ENCODE data around the gene CGREF1.
"Not testable (repeated sequence)": the region's sequence is repeated elsewhere in the genome, so short reads cannot be mapped to it uniquely, and the experiment has no call there.

The CGREF1 gene

GRCh38 chr2:27086724-27087593 is 32.0 kb downstream of the CGREF1 start, which contains the start of gene KHK:
Gene KHK, plus strand, starts transcription at chr2:27086772. Its CDS starts 488 bp downstream, at chr2:27087260.
- DNase-seq = peak; percentile 63

- DNase-seq = peak; percentile 97
Observed at GRCh38 chr2:27086090-27086723, 32.7 kb downstream of the CGREF1 start.

GRCh38 chr2:27085673-27086089 is 33.2 kb downstream of the CGREF1 start:
- DNase-seq = peak; percentile 78

- DNase-seq = no peak
Observed at GRCh38 chr2:27085062-27085672, 33.8 kb downstream of the CGREF1 start.

- no peak for DNase-seq
Observed at GRCh38 chr2:27084297-27085061, 34.4 kb downstream of the CGREF1 start.

GRCh38 chr2:27083410-27084296 is 35.3 kb downstream of the CGREF1 start:
- DNase-seq = peak; percentile 20

GRCh38 chr2:27082773-27083409 is 36.0 kb downstream of the CGREF1 start:
- peak; percentile 55 for DNase-seq

GRCh38 chr2:27081984-27082772 is 36.8 kb downstream of the CGREF1 start:
- DNase-seq = peak; percentile 20

GRCh38 chr2:27080603-27080936 is 38.4 kb downstream of the CGREF1 start:
- DNase-seq = no peak

GRCh38 chr2:27080140-27080469 is 38.8 kb downstream of the CGREF1 start:
- DNase-seq = no peak

GRCh38 chr2:27079233-27080139 is 39.4 kb downstream of the CGREF1 start:
- no peak for DNase-seq

GRCh38 chr2:27078267-27079194 is 40.4 kb downstream of the CGREF1 start, which contains the start of gene EMILIN1:
Gene EMILIN1, plus strand, starts transcription at chr2:27078615. Its CDS starts 451 bp downstream, at chr2:27079066.
- DNase-seq = peak; percentile 96

GRCh38 chr2:27077231-27077630 is 41.7 kb downstream of the CGREF1 start:
- no peak for DNase-seq

- DNase-seq = no peak
Observed at GRCh38 chr2:27076323-27076722, 42.6 kb downstream of the CGREF1 start.

GRCh38 chr2:27075566-27075871 is 43.4 kb downstream of the CGREF1 start:
- not testable (repeated sequence) for DNase-seq

GRCh38 chr2:27074738-27075565 is 44.0 kb downstream of the CGREF1 start:
- DNase-seq = peak; percentile 75

GRCh38 chr2:27073782-27074181 is 45.1 kb downstream of the CGREF1 start:
- DNase-seq = no peak

GRCh38 chr2:27072920-27073319 is 46.0 kb downstream of the CGREF1 start:
- no peak for DNase-seq

All from femur (tissue), 1 donor.